DND-41 (cell line): ENCODE data around the gene MBP.

ENCODE experiments used
- CTCF ChIP-seq: IDR thresholded peaks from 2 replicates; pipeline ENCODE4 v1.5.1; 2012; ENCODE audit warnings: borderline replicate concordance, low read length, moderate library complexity, mild to moderate bottlenecking; ENCODE audit not compliant: poor library complexity, severe bottlenecking; ENCODE audit errors: extremely low read depth
- EZH2 ChIP-seq: IDR thresholded peaks from 3 replicates; pipeline ENCODE4 v1.6.1; 2012; ENCODE audit warnings: borderline replicate concordance, low read depth, mild to moderate bottlenecking, moderate library complexity, low read length, inconsistent platforms; ENCODE audit not compliant: severe bottlenecking

- TF ChIP-seq CTCF (no peak), EZH2 (no peak)
Observed at GRCh38 chr18:77008576-77009315, 123.8 kb downstream of the MBP start.
